ENCODE data around the gene RTN4IP1.

The RTN4IP1 gene

DNA sequence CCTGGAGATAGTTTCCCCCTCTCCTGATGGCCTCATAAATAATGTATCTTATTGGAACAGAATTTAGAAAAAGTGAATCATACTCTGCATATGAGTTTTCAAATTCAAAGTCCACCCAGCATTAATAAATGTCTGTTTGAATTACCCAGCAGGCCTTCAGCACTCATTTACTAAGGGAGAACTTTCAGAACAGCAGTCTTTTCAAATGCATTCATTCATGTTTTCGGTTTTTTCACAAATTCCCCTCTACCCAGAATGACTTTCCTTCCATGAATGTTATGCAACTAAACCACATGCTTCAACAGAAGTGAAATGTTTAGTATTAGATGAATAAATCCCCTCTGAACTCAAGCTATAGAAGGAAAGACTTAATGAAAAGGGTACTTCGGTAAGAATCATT, 92.4 kb downstream of the RTN4IP1 start:
- no peaks in the 10 kb centered on the region for H3K27me3 ChIP-seq (ENCODE audit: insufficient read depth, low read length)
- no peaks in the 10 kb centered on the region for H3K9me2 ChIP-seq (ENCODE audit: low read depth, low read length)
- TF ChIP-seq EZH2 (IDR thresholded peaks at IDR 0.05; ENCODE audit: borderline replicate concordance, low read length) (no peak), CTCF (IDR thresholded peaks at IDR 0.05; ENCODE audit: low read length) (no peak)
- no peak overlapping the region for H3K9ac ChIP-seq (ENCODE audit: low read length)
- H3K4me3 ChIP-seq (ENCODE audit: low read depth, low read length, poor library complexity, severe bottlenecking), result no peak overlapping the region
- no peaks in the 10 kb centered on the region for H3F3A ChIP-seq (ENCODE audit: insufficient read depth, low read length)
- H3K9me3 ChIP-seq (ENCODE audit: low read length), result no peaks in the 10 kb centered on the region
- no peaks in the 10 kb centered on the region for H4K20me1 ChIP-seq (ENCODE audit: insufficient read depth, low read length)
- H3K4me1 ChIP-seq (ENCODE audit: insufficient read depth, low read length, severe bottlenecking), result peaks cover 13% of the 10 kb centered on the region
- H2AFZ ChIP-seq (ENCODE audit: low read length), result no peak overlapping the region
- no peaks in the 10 kb centered on the region for H3K79me2 ChIP-seq (ENCODE audit: insufficient read depth, low read length)
- no peak overlapping the region for H3K4me2 ChIP-seq (ENCODE audit: low read length)
- H3K36me3 ChIP-seq (ENCODE audit: insufficient read depth, low read length), result peaks cover 36% of the 10 kb centered on the region
- no peak overlapping the region for H3K27ac ChIP-seq (ENCODE audit: low read depth, low read length, poor library complexity, severe bottlenecking)

- H3K4me1 ChIP-seq (ENCODE audit: insufficient read depth, low read length, severe bottlenecking), result peaks cover 13% of the 10 kb centered on the region
- no peaks in the 10 kb centered on the region for H3K9me2 ChIP-seq (ENCODE audit: low read depth, low read length)
- H3K79me2 ChIP-seq (ENCODE audit: insufficient read depth, low read length), result no peaks in the 10 kb centered on the region
- peaks cover 41% of the 10 kb centered on the region for H3K36me3 ChIP-seq (ENCODE audit: insufficient read depth, low read length)
- no peaks in the 10 kb centered on the region for H3K9me3 ChIP-seq (ENCODE audit: low read length)
- H3K4me2 ChIP-seq (ENCODE audit: low read length), result no peak overlapping the region
- H3K27me3 ChIP-seq (ENCODE audit: insufficient read depth, low read length), result no peaks in the 10 kb centered on the region
- no peak for TF ChIP-seq EZH2 (IDR thresholded peaks at IDR 0.05; ENCODE audit: borderline replicate concordance, low read length)
- TF ChIP-seq CTCF (IDR thresholded peaks at IDR 0.05; ENCODE audit: low read length), result no peak
- no peak overlapping the region for H3K4me3 ChIP-seq (ENCODE audit: low read depth, low read length, poor library complexity, severe bottlenecking)
- no peaks in the 10 kb centered on the region for H4K20me1 ChIP-seq (ENCODE audit: insufficient read depth, low read length)
- H3K9ac ChIP-seq (ENCODE audit: low read length), result no peak overlapping the region
- H3K27ac ChIP-seq (ENCODE audit: low read depth, low read length, poor library complexity, severe bottlenecking), result no peak overlapping the region
- H3F3A ChIP-seq (ENCODE audit: insufficient read depth, low read length), result no peaks in the 10 kb centered on the region
- no peak overlapping the region for H2AFZ ChIP-seq (ENCODE audit: low read length)
Observed at GRCh38 chr6:106536357-106536756, 92.9 kb downstream of the RTN4IP1 start.

- no peaks in the 10 kb centered on the region for H4K20me1 ChIP-seq (ENCODE audit: insufficient read depth, low read length)
Observed at GRCh38 chr6:106535012-106535411, 94.3 kb downstream of the RTN4IP1 start.

More at GRCh38 chr6:106535012-106535411, 94.3 kb downstream of the RTN4IP1 start:
- Histone ChIP-seq H3K79me2 (ENCODE audit: insufficient read depth, low read length) (no peaks in the 10 kb centered on the region), H3K27ac (ENCODE audit: low read depth, low read length, poor library complexity, severe bottlenecking) (no peak overlapping the region), H3K4me1 (ENCODE audit: insufficient read depth, low read length, severe bottlenecking) (peaks cover 9% of the 10 kb centered on the region), H3K4me2 (ENCODE audit: low read length) (no peak overlapping the region), H2AFZ (ENCODE audit: low read length) (no peak overlapping the region), H3K9me2 (ENCODE audit: low read depth, low read length) (no peaks in the 10 kb centered on the region), H3F3A (ENCODE audit: insufficient read depth, low read length) (no peaks in the 10 kb centered on the region), H3K27me3 (ENCODE audit: insufficient read depth, low read length) (no peaks in the 10 kb centered on the region), H3K9me3 (ENCODE audit: low read length) (no peaks in the 10 kb centered on the region), H3K4me3 (ENCODE audit: low read depth, low read length, poor library complexity, severe bottlenecking) (no peak overlapping the region), H3K9ac (ENCODE audit: low read length) (no peak overlapping the region), H3K36me3 (ENCODE audit: insufficient read depth, low read length) (peaks cover 53% of the 10 kb centered on the region)
- TF ChIP-seq EZH2 (IDR thresholded peaks at IDR 0.05; ENCODE audit: borderline replicate concordance, low read length), result no peak
- TF ChIP-seq CTCF (IDR thresholded peaks at IDR 0.05; ENCODE audit: low read length), result no peak
